ENCODE measurements around the gene MSX1. TPM values are rescaled to one million over a fixed set of nuclear protein-coding genes. Genes with fewer than 3 reads are reported as not detected.

MSX1 gene
- total RNA-seq, 1 donor from 2014 or later: 2.1 TPM

- intact Hi-C loops (cut with DNase I): no loop called here
- H3K9me3 ChIP-seq: no peaks in the 10 kb centered on the region
- peaks cover 85% of the 10 kb centered on the region for H3K27me3 ChIP-seq (ENCODE audit: low read depth)
- ATAC-seq: no peak
- no peak overlapping the region for H3K4me3 ChIP-seq
- H3K36me3 ChIP-seq: no peaks in the 10 kb centered on the region
- no peak for TF ChIP-seq CTCF (IDR thresholded peaks at IDR 0.05)
- no peak for DNase-seq
- H3K27ac ChIP-seq: no peak overlapping the region
- peaks cover 12% of the 10 kb centered on the region for H3K4me1 ChIP-seq
Observed at GRCh38 chr4:4849106-4849505, 10.4 kb upstream of the MSX1 start.

- Histone ChIP-seq H3K4me3 (no peak overlapping the region), H3K9me3 (no peaks in the 10 kb centered on the region), H3K27me3 (ENCODE audit: low read depth) (peaks cover 86% of the 10 kb centered on the region), H3K36me3 (no peaks in the 10 kb centered on the region), H3K27ac (no peak overlapping the region), H3K4me1 (peaks cover 12% of the 10 kb centered on the region)
- intact Hi-C loops (cut with DNase I): no loop called here
- no peak for DNase-seq
- no peak for TF ChIP-seq CTCF (IDR thresholded peaks at IDR 0.05)
- no peak for ATAC-seq
Observed at GRCh38 chr4:4849524-4850193, 9.8 kb upstream of the MSX1 start.

- peaks cover 87% of the 10 kb centered on the region for H3K27me3 ChIP-seq (ENCODE audit: low read depth)
- ATAC-seq: no peak
- H3K36me3 ChIP-seq: no peaks in the 10 kb centered on the region
- intact Hi-C loops (cut with DNase I): no loop called here
- no peak for TF ChIP-seq CTCF (IDR thresholded peaks at IDR 0.05)
- H3K9me3 ChIP-seq: no peaks in the 10 kb centered on the region
- DNase-seq: no peak
- H3K27ac ChIP-seq: no peak overlapping the region
- peaks cover 20% of the 10 kb centered on the region for H3K4me1 ChIP-seq
- no peak overlapping the region for H3K4me3 ChIP-seq
Observed at GRCh38 chr4:4851081-4851480, 8.4 kb upstream of the MSX1 start.

GRCh38 chr4:4851906-4852305 is 7.6 kb upstream of the MSX1 start:
- H3K4me3 ChIP-seq: no peak overlapping the region
- H3K36me3 ChIP-seq: no peaks in the 10 kb centered on the region
- peaks cover 29% of the 10 kb centered on the region for H3K4me1 ChIP-seq
- intact Hi-C loops (cut with DNase I): no loop called here
- no peak overlapping the region for H3K27ac ChIP-seq
- no peak for TF ChIP-seq CTCF (IDR thresholded peaks at IDR 0.05)
- DNase-seq (no peak), ATAC-seq (no peak)
- no peaks in the 10 kb centered on the region for H3K9me3 ChIP-seq
- H3K27me3 ChIP-seq (ENCODE audit: low read depth): peaks cover 92% of the 10 kb centered on the region

- peak; percentile 30 to 54 for ATAC-seq
Observed at GRCh38 chr4:4852591-4853362, 6.7 kb upstream of the MSX1 start.

More at GRCh38 chr4:4852591-4853362, 6.7 kb upstream of the MSX1 start:
- TF ChIP-seq CTCF (IDR thresholded peaks at IDR 0.05): no peak
- Histone ChIP-seq H3K27ac (no peak overlapping the region), H3K4me1 (peaks cover 31% of the 10 kb centered on the region), H3K36me3 (no peaks in the 10 kb centered on the region), H3K4me3 (peak overlapping the region; percentile 44), H3K27me3 (ENCODE audit: low read depth) (peaks cover 94% of the 10 kb centered on the region), H3K9me3 (no peaks in the 10 kb centered on the region)
- DNase-seq: no peak
- intact Hi-C loops (cut with DNase I): no loop called here

Measured in lower lobe of right lung (tissue), 2 donors.